ENCODE data around the gene CKAP2L. TPM values are rescaled to one million over a fixed set of nuclear protein-coding genes. Genes with fewer than 3 reads are reported as not detected.
"Not testable (repeated sequence)": the region's sequence is repeated elsewhere in the genome, so short reads cannot be mapped to it uniquely, and the experiment has no call there.

CKAP2L gene
- polyA plus RNA-seq, 2 donors, result 1.6 to 3.5 TPM

DNA sequence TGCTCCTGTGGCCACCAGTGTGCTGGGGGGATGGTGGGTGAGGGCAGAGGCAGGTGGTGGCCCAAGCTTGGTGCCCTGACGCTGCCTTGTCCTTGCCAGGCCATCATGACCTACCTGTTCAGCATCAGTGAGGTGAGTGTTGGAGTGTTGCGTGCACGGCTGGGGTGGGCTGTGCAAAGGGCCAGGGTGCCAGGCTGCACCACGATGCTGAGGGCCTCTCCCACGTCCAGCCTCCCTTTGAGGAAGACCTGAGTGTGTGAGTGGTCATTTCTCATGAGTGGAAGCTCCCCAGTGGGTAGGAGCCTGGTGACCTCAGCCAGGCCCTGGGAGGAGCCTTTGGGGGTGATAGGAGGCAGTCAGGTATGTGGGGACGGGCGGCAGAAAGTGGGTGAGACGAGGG is 40.4 kb downstream of the CKAP2L start:
- H3K4me1 ChIP-seq (ENCODE audit: control insufficient read depth in 2 of 2, insufficient read depth in 2 of 2, low read length in 1 of 2), result no peaks in the 10 kb centered on the region
- H3K27ac ChIP-seq (ENCODE audit: low read depth in 2 of 2, low read length in 1 of 2), result no peak overlapping the region
- H3K9me3 ChIP-seq (ENCODE audit: control insufficient read depth in 2 of 2, insufficient read depth in 1 of 2, low read depth in 1 of 2, low read length in 1 of 2), result no peaks in the 10 kb centered on the region
- WGBS, 2 donors, result 92 to 94% methylated on average over 8 of the region's 8 CpGs
- H3K4me3 ChIP-seq (ENCODE audit: low read depth in 1 of 2, low read length in 2 of 2), result no peak overlapping the region
- H3K36me3 ChIP-seq (ENCODE audit: control insufficient read depth in 2 of 2, insufficient read depth in 2 of 2, low read length in 1 of 2), result no peaks in the 10 kb centered on the region
- H3K27me3 ChIP-seq (ENCODE audit: control insufficient read depth in 1 of 2, insufficient read depth in 2 of 2, low read length in 2 of 2), result no peaks in the 10 kb centered on the region

GRCh38 chr2:112723547-112723940 is 40.9 kb downstream of the CKAP2L start:
- Histone ChIP-seq H3K27me3 (ENCODE audit: control insufficient read depth in 1 of 2, insufficient read depth in 2 of 2, low read length in 2 of 2) (no peaks in the 10 kb centered on the region), H3K4me1 (ENCODE audit: control insufficient read depth in 2 of 2, insufficient read depth in 2 of 2, low read length in 1 of 2) (no peaks in the 10 kb centered on the region), H3K9me3 (ENCODE audit: control insufficient read depth in 2 of 2, insufficient read depth in 1 of 2, low read depth in 1 of 2, low read length in 1 of 2) (no peaks in the 10 kb centered on the region), H3K36me3 (ENCODE audit: control insufficient read depth in 2 of 2, insufficient read depth in 2 of 2, low read length in 1 of 2) (no peaks in the 10 kb centered on the region), H3K27ac (ENCODE audit: low read depth in 2 of 2, low read length in 1 of 2) (no peak overlapping the region), H3K4me3 (ENCODE audit: low read depth in 1 of 2, low read length in 2 of 2) (no peak overlapping the region)
- WGBS, 2 donors, result 90 to 93% methylated on average over 6 of the region's 6 CpGs

DNA sequence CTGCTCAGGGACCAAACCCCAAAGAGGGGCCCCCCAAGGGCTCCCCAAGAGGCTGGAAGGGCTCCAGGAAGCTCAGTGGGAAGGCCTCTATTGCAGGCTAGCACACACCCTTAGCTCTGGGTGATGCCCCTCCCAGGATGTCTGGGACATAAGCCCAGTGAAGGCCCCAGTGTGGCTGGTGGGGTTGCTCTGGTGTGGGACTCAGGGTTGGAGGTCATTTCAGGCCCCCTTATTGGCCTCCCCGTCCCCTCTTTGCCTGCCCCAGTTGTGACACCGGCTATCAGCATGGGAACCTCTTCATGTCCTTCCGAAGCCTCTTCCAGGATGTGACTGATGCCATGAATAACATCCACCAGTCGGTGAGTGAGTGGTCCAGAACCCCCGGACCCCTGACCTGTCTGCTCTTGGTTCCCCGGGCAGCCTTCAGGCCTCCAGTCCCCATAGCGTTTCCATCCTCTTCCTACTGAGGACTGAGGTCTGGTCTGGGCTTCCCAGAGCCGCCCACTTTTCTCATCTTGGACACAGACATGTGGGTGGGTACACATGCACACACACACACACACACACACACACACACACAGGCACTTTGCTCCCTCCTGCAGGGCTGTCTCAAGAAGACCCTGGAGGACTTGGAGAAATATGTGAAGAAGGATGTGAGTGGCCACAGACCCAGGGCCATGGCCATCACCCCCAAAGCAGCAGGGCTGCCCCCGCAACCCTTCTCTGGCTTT is 41.4 kb downstream of the CKAP2L start:
- H3K27ac ChIP-seq (ENCODE audit: low read depth in 2 of 2, low read length in 1 of 2), result no peak overlapping the region
- 90 to 91% methylated on average over 9 of the region's 9 CpGs for WGBS, 2 donors
- H3K4me1 ChIP-seq (ENCODE audit: control insufficient read depth in 2 of 2, insufficient read depth in 2 of 2, low read length in 1 of 2), result no peaks in the 10 kb centered on the region

DNA sequence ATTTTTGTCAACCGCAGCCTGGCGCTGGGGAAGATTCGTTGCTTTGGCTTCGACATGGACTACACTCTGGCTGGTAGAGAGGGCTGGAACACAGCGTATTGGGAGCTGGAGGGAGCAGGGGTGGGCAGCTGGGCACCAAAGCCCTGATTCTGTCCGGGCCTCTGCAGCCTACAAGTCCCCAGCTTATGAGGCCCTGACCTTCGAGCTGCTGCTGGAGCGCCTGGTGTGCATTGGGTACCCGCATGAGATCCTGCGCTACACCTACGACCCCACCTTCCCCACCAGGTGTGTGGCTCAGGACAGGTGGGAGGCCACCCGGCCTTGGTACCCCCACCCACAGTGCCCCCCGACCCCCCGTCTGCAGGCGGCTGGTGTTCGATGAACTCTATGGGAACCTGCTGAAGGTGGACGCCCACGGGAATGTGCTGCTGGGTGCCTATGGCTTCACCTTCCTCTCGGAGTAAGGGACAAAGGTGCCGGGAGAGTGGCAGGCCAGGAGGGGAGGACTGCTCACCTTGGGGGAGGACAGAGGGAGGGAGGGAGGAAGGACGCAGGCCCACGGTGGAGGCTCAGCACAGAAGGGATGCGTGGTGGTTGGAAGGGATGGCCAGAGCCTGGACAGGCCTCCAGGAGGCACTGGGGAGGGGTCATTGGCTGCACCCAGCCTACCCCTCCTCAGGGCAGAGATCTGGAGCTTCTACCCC is 42.4 kb downstream of the CKAP2L start:
- Histone ChIP-seq H3K36me3 (ENCODE audit: control insufficient read depth in 2 of 2, insufficient read depth in 2 of 2, low read length in 1 of 2) (no peaks in the 10 kb centered on the region), H3K9me3 (ENCODE audit: control insufficient read depth in 2 of 2, insufficient read depth in 1 of 2, low read depth in 1 of 2, low read length in 1 of 2) (no peaks in the 10 kb centered on the region), H3K27ac (ENCODE audit: low read depth in 2 of 2, low read length in 1 of 2) (no peak overlapping the region), H3K4me3 (ENCODE audit: low read depth in 1 of 2, low read length in 2 of 2) (no peak overlapping the region), H3K4me1 (ENCODE audit: control insufficient read depth in 2 of 2, insufficient read depth in 2 of 2, low read length in 1 of 2) (no peaks in the 10 kb centered on the region), H3K27me3 (ENCODE audit: control insufficient read depth in 1 of 2, insufficient read depth in 2 of 2, low read length in 2 of 2) (no peaks in the 10 kb centered on the region)
- WGBS, 2 donors, result 84 to 89% methylated on average over 23 of the region's 23 CpGs

More for the DNA sequence above, 41.4 kb downstream of the CKAP2L start:
- no peaks in the 10 kb centered on the region for H3K9me3 ChIP-seq (ENCODE audit: control insufficient read depth in 2 of 2, insufficient read depth in 1 of 2, low read depth in 1 of 2, low read length in 1 of 2)
- no peak overlapping the region for H3K4me3 ChIP-seq (ENCODE audit: low read depth in 1 of 2, low read length in 2 of 2)
- no peaks in the 10 kb centered on the region for H3K36me3 ChIP-seq (ENCODE audit: control insufficient read depth in 2 of 2, insufficient read depth in 2 of 2, low read length in 1 of 2)
- no peaks in the 10 kb centered on the region for H3K27me3 ChIP-seq (ENCODE audit: control insufficient read depth in 1 of 2, insufficient read depth in 2 of 2, low read length in 2 of 2)

DNA sequence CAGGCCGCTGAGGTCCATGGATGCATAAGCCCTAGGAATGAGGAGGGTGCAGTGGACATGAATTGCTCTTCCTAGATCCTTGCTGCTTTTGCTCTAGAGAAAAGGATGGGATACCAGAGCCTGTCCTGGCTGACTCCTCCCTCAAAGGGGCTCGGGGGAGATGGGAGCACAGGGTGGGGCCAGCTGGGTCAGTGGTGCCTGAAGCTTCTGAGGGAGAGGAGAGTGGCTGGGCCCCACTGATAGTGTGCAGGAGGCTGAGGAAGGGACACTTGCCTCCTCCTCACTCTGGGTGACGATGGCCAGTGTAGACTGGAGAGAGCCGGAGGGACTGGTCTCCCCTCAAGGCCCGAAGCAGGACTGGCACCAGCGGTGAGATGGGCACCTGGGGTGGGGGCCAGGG is 43.6 kb downstream of the CKAP2L start, which contains the start of gene NT5DC4:
Gene NT5DC4 (plus strand): TSS at position 236 of the 400 bp plus-strand sequence. CDS start 60 bp downstream, at position 296.
- no peak within 1 kb of the TSS for H3K4me3 ChIP-seq (ENCODE audit: low read depth in 1 of 2, low read length in 2 of 2)
- H3K36me3 ChIP-seq (ENCODE audit: control insufficient read depth in 2 of 2, insufficient read depth in 2 of 2, low read length in 1 of 2), result no peaks in the 10 kb centered on the region
- no peaks in the 10 kb centered on the region for H3K27me3 ChIP-seq (ENCODE audit: control insufficient read depth in 1 of 2, insufficient read depth in 2 of 2, low read length in 2 of 2)
- H3K27ac ChIP-seq (ENCODE audit: low read depth in 2 of 2, low read length in 1 of 2), result no peak within 1 kb of the TSS
- no peaks in the 10 kb centered on the region for H3K4me1 ChIP-seq (ENCODE audit: control insufficient read depth in 2 of 2, insufficient read depth in 2 of 2, low read length in 1 of 2)
- no peaks in the 10 kb centered on the region for H3K9me3 ChIP-seq (ENCODE audit: control insufficient read depth in 2 of 2, insufficient read depth in 1 of 2, low read depth in 1 of 2, low read length in 1 of 2)
- 79 to 84% methylated on average over 6 of the region's 6 CpGs for WGBS, 2 donors

DNA sequence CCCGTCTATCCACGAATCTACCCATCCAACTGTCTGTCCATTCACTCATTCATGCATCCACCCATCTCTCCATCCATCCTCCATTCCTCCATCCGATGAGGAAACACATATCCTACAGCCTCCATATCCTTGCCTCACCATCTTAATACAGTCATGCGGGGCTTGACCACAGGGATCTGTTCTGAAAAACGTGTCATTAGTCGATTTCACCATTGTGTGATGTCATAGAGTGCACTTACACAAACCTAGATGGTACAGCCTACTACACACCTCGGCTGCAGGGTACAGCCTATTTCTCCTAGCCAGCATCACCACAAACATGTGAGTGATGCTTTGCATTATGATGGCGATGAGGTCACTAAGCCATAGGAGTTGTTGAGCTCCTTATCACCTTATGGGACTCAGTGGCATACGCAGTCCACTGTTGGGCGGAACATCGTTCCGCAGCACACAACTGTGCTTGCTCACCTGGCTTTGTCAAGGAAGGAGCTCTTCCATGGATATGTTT is 45.5 kb downstream of the CKAP2L start:
- Histone ChIP-seq H3K27me3 (ENCODE audit: control insufficient read depth in 1 of 2, insufficient read depth in 2 of 2, low read length in 2 of 2) (no peaks in the 10 kb centered on the region), H3K9me3 (ENCODE audit: control insufficient read depth in 2 of 2, insufficient read depth in 1 of 2, low read depth in 1 of 2, low read length in 1 of 2) (no peaks in the 10 kb centered on the region), H3K4me1 (ENCODE audit: control insufficient read depth in 2 of 2, insufficient read depth in 2 of 2, low read length in 1 of 2) (no peaks in the 10 kb centered on the region), H3K36me3 (ENCODE audit: control insufficient read depth in 2 of 2, insufficient read depth in 2 of 2, low read length in 1 of 2) (no peaks in the 10 kb centered on the region), H3K27ac (ENCODE audit: low read depth in 2 of 2, low read length in 1 of 2) (no peak overlapping the region), H3K4me3 (ENCODE audit: low read depth in 1 of 2, low read length in 2 of 2) (no peak overlapping the region)
- 77% methylated on average over 12 of the region's 12 CpGs for WGBS, 2 donors

DNA sequence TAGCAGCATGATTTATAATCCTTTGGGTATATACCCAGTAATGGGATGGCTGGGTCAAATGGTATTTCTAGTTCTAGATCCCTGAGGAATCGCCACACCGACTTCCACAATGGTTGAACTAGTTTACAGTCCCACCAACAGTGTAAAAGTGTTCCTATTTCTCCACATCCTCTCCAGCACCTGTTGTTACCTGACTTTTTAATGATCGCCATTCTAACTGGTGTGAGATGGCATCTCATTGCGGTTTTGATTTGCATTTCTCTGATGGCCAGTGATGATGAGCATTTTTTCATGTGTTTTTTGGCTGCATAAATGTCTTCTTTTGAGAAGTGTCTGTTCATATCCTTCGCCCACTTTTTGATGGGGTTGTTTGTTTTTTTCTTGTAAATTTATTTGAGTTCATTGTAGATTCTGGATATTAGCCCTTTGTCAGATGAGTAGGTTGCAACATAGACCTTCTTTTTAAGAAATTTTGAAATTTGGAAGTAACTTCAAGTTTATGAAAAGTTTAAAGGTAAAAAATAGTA is 47.5 kb downstream of the CKAP2L start:
- not testable (repeated sequence) for H3K27me3 ChIP-seq (ENCODE audit: control insufficient read depth in 1 of 2, insufficient read depth in 2 of 2, low read length in 2 of 2); H3K27ac ChIP-seq (ENCODE audit: low read depth in 2 of 2, low read length in 1 of 2); H3K4me3 ChIP-seq (ENCODE audit: low read depth in 1 of 2, low read length in 2 of 2); H3K36me3 ChIP-seq (ENCODE audit: control insufficient read depth in 2 of 2, insufficient read depth in 2 of 2, low read length in 1 of 2); H3K9me3 ChIP-seq (ENCODE audit: control insufficient read depth in 2 of 2, insufficient read depth in 1 of 2, low read depth in 1 of 2, low read length in 1 of 2); H3K4me1 ChIP-seq (ENCODE audit: control insufficient read depth in 2 of 2, insufficient read depth in 2 of 2, low read length in 1 of 2)
- 80 to 88% methylated on average over 2 of the region's 5 CpGs for WGBS, 2 donors

GRCh38 chr2:112716094-112716493 is 48.3 kb downstream of the CKAP2L start:
- WGBS, 2 donors, result 91 to 92% methylated on average over 1 of the region's 1 CpG
- H3K9me3 ChIP-seq (ENCODE audit: control insufficient read depth in 2 of 2, insufficient read depth in 1 of 2, low read depth in 1 of 2, low read length in 1 of 2); H3K4me3 ChIP-seq (ENCODE audit: low read depth in 1 of 2, low read length in 2 of 2); H3K27me3 ChIP-seq (ENCODE audit: control insufficient read depth in 1 of 2, insufficient read depth in 2 of 2, low read length in 2 of 2); H3K36me3 ChIP-seq (ENCODE audit: control insufficient read depth in 2 of 2, insufficient read depth in 2 of 2, low read length in 1 of 2); H3K27ac ChIP-seq (ENCODE audit: low read depth in 2 of 2, low read length in 1 of 2); H3K4me1 ChIP-seq (ENCODE audit: control insufficient read depth in 2 of 2, insufficient read depth in 2 of 2, low read length in 1 of 2): not testable (repeated sequence)

GRCh38 chr2:112714836-112715631 is 49.4 kb downstream of the CKAP2L start:
- 76 to 84% methylated on average over 7 of the region's 7 CpGs for WGBS, 2 donors
- Histone ChIP-seq H3K4me3 (ENCODE audit: low read depth in 1 of 2, low read length in 2 of 2) (no peak overlapping the region), H3K36me3 (ENCODE audit: control insufficient read depth in 2 of 2, insufficient read depth in 2 of 2, low read length in 1 of 2) (no peaks in the 10 kb centered on the region), H3K9me3 (ENCODE audit: control insufficient read depth in 2 of 2, insufficient read depth in 1 of 2, low read depth in 1 of 2, low read length in 1 of 2) (no peaks in the 10 kb centered on the region), H3K4me1 (ENCODE audit: control insufficient read depth in 2 of 2, insufficient read depth in 2 of 2, low read length in 1 of 2) (peaks cover 0 to 2% of the 10 kb centered on the region in 2 donors), H3K27me3 (ENCODE audit: control insufficient read depth in 1 of 2, insufficient read depth in 2 of 2, low read length in 2 of 2) (no peaks in the 10 kb centered on the region), H3K27ac (ENCODE audit: low read depth in 2 of 2, low read length in 1 of 2) (no peak overlapping the region)
